Activated CD4-positive, CD25-positive, alpha-beta regulatory T cell (primary cell): ENCODE data around the gene BEST1.
"Not testable (repeated sequence)": the region's sequence is repeated elsewhere in the genome, so short reads cannot be mapped to it uniquely, and the experiment has no call there.

Experiments used
- DNase-seq, 4 experiments: peaks; one replicate each; lab custom pipeline; 2025; lab: John Stamatoyannopoulos, UW

Gene BEST1

GRCh38 chr11:61978703-61979661 is 28.8 kb downstream of the BEST1 start:
- no peak for DNase-seq

- no peak for DNase-seq
Observed at GRCh38 chr11:61980783-61981541, 30.8 kb downstream of the BEST1 start.

- no peak for DNase-seq
Observed at GRCh38 chr11:61983419-61983818, 33.3 kb downstream of the BEST1 start.

- DNase-seq = no peak
Observed at GRCh38 chr11:61985869-61986268, 35.7 kb downstream of the BEST1 start.

DNA sequence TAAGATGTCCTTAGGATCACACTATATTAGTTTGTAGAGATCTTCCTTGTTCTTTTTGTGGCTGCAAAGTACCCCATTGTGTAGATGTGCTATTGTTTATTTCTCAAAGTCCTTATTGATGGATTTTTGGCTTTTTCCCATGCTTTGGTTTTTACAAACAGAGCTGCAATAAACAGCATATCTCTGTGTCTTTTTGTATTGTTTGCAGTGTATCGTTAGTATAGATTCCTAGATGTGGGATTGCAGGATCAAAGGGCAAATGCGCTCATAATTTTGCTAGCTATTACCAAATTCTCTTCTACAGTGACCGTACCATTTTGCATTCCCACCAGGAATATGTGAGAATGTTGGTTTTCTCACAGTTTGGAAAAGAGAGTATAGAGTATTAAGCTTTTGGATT is 44.8 kb downstream of the BEST1 start:
- no peak for DNase-seq

DNA sequence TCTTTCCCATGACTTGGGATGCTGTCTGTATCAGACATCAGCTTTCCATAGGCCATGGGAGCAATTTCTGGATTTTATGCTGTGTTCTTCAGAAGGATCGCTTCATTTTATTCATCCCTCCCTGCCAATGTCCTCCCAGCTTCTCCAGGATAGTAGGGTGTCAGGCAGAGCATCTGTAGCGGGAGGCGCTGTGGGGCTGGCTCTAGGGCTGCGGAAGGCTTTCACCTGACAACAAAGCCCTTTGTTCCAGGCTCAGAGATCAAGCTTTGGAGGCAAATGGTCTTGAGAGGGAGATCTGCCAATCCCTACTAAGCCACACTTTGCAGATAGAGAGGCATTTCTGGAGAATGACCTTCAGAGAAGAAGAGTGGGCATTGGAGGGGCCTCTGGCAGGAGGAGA is 46.8 kb downstream of the BEST1 start:
- DNase-seq = no peak

DNA sequence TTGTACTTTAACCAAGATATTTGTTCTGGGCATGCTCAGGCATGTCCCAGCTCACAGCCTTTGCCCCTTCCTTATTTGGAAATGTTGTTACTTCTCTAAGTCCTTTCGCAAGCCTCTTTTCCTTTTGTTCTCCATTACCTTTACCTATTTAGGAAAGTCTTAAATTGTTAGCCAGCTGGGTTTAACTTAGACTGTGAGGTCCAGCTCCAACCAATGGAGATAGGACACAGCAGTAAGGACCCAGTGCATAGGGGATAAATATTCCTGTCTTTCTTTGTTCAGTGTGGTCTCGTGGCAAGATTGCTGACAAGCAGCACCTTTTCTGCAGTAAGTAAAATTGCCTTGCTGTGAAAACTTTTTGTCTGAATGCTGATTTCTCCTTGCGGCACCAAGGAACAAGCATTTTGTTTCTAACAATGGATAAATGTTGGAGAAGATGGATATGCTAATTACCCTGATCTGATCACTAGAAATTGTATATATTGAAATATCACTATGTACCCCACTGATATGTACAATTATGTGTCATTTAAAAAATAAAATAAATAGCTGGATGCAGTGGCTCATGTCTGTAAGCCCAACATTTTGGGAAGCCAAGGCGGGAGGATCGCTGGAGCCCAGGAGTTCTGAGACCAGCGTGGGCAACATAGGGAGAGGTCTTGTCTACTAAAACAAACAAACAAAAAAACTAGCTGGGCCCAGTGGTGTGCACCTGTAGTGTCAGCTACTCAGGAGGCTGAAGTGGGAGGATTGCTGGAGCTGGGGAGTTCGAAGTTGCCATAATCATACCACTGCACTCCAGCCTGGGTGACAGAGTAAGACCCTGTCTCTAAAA is 49.2 kb downstream of the BEST1 start:
- DNase-seq = no peak

GRCh38 chr11:62000539-62001446 is 50.6 kb downstream of the BEST1 start:
- no peak for DNase-seq

DNA sequence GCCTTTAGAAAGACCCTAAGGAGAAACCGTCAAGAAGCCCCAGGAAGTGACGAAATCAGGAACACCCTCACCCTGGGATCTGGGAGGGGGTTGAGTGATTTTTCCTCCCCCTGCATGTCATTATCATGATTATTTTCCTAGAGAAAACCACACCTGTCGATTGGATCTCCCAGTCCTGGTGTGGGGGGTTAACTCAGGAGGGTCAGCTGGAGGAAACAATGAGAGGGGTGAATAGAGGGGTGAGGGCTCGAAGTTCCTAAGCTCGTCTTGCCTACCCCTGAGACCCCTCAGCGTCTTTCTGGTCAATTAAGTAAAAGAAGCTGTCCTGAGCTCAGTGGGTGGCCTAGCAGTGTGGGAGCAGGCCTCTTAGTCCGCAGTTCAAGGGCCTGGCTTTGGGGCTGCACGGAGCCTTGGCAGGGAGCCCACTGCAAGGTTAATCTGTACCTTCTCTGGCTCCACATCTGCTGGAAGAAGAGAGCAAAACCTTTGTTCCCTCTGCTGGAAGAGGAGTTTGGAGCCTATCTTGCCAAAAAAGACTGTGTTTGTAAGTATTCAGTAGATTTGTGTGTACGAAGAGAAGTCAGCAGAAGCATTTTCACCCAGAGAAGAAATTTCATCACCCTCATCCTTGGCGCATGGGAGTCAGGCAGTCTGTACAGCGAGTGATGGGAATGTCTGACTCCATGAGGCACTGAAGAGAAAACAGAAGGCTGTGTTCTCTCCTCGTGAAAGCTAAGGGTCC is 51.5 kb downstream of the BEST1 start:
- DNase-seq = no peak

GRCh38 chr11:62002283-62002682 is 52.1 kb downstream of the BEST1 start:
- not testable (repeated sequence) for DNase-seq

DNA sequence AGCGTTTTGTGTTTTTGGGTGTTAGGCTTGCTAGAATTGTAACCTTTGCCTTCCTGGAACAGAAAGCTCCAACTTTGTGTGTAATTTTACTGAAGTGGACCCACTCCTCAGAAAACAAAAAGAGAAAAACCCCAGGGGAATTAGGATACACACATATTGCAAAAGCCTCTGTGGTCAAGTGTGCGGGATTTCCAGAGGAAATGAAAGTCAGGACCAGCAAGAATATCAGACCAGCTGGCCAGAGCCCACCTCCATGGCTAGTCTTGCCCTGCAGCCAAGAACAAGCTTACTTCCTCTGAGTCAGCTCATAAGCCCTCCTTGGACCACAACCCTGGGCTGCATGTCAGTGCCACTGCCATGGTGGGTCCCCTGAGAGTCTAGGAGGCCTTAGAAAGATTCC is 54.3 kb downstream of the BEST1 start:
- DNase-seq = no peak

GRCh38 chr11:62008193-62008592 is 58.0 kb downstream of the BEST1 start:
- no peak for DNase-seq

- no peak for DNase-seq
Observed at GRCh38 chr11:62010935-62011528, 60.9 kb downstream of the BEST1 start.

- DNase-seq = no peak
Observed at GRCh38 chr11:62011881-62012280, 61.7 kb downstream of the BEST1 start.

- DNase-seq = no peak
Observed at GRCh38 chr11:62012451-62012831, 62.3 kb downstream of the BEST1 start.

GRCh38 chr11:62012832-62013461 is 62.8 kb downstream of the BEST1 start:
- DNase-seq = no peak
